Tibial nerve (tissue), 4 donors: ENCODE measurements around the gene TRPT1. TPM values are rescaled to one million over a fixed set of nuclear protein-coding genes. Genes with fewer than 3 reads are reported as not detected.
"Not testable (repeated sequence)": the region's sequence is repeated elsewhere in the genome, so short reads cannot be mapped to it uniquely, and the experiment has no call there.

ENCODE experiments used
- DNase-seq, 2 donors: peaks; one replicate each; pipeline ENCODE4 v3.0.0-alpha.2; 2019; ENCODE audit warnings: low spot score in 2 of 2
- H3K27ac ChIP-seq, 4 donors: fragments of 200-600 bp; sonication (generic) in 3 of 4; one replicate each; pipeline ENCODE4 v1.5.1; 2017 to 2019; ENCODE audit warnings: mild to moderate bottlenecking in 1 of 4
- H3K27me3 ChIP-seq, 2 donors: fragments of 200-600 bp; sonication (generic) in 1 of 2; one replicate each; pipeline versions ENCODE4 v1.5.1 to v1.6.0; 2017 to 2019
- H3K36me3 ChIP-seq, 3 donors: fragments of 200-600 bp; sonication (generic); one replicate each; pipeline ENCODE4 v1.5.1; 2018 to 2019
- H3K4me1 ChIP-seq, 4 donors: fragments of 200-600 bp; sonication (generic) in 3 of 4; one replicate each; pipeline ENCODE4 v1.5.1; 2017 to 2019
- H3K4me3 ChIP-seq, 4 donors: fragments of 200-600 bp; sonication (generic) in 3 of 4; one replicate each; pipeline ENCODE4 v1.5.1; 2017 to 2019; ENCODE audit warnings: mild to moderate bottlenecking in 1 of 4, moderate library complexity in 1 of 4
- H3K9me3 ChIP-seq, 4 donors: fragments of 200-600 bp; sonication (generic) in 3 of 4; one replicate each; pipeline ENCODE4 v1.5.1; 2017 to 2019
- EP300 ChIP-seq, 2 donors: sonication (generic); formaldehyde crosslinking; IDR thresholded peaks; one replicate each; pipeline ENCODE4 v1.6.1; 2017; ENCODE audit warnings: antibody characterized with exemption in 2 of 2, mild to moderate bottlenecking in 1 of 2
- POLR2A ChIP-seq, 2 donors: fragments of 450-650 bp; IDR thresholded peaks; one replicate each; pipeline ENCODE4 v1.6.1; 2017; ENCODE audit warnings: antibody characterized with exemption in 2 of 2, mild to moderate bottlenecking in 2 of 2, moderate library complexity in 2 of 2
- WGBS, 2 donors: methylation state at CpG; one replicate each; pipeline ENCODE4 v1.1.5; 2018; 5-methylcytosine and 5-hydroxymethylcytosine counted together
- total RNA-seq, 4 donors: library from RNA; depleted of rRNA; stranded (reverse); fragments of >200 nt; gene quantifications; one replicate each; pipeline ENCODE4 v1.1.0, GENCODE V29; 2016
- TF ChIP-seq, protein P1 (sequence below), 5 experiments: fragments of 200-600 bp in 3 of 5; fragments of 450-650 bp in 2 of 5; sonication (generic) in 3 of 5; IDR thresholded peaks; one replicate each; pipeline ENCODE4 v1.5.1; 2016 to 2019; ENCODE audit warnings: antibody characterized with exemption in 5 of 5, mild to moderate bottlenecking in 3 of 5, moderate library complexity in 2 of 5

The TRPT1 gene
- total RNA-seq, 4 donors from 2014 or later, result 64.9 to 74.7 (median 68.7) TPM

DNA sequence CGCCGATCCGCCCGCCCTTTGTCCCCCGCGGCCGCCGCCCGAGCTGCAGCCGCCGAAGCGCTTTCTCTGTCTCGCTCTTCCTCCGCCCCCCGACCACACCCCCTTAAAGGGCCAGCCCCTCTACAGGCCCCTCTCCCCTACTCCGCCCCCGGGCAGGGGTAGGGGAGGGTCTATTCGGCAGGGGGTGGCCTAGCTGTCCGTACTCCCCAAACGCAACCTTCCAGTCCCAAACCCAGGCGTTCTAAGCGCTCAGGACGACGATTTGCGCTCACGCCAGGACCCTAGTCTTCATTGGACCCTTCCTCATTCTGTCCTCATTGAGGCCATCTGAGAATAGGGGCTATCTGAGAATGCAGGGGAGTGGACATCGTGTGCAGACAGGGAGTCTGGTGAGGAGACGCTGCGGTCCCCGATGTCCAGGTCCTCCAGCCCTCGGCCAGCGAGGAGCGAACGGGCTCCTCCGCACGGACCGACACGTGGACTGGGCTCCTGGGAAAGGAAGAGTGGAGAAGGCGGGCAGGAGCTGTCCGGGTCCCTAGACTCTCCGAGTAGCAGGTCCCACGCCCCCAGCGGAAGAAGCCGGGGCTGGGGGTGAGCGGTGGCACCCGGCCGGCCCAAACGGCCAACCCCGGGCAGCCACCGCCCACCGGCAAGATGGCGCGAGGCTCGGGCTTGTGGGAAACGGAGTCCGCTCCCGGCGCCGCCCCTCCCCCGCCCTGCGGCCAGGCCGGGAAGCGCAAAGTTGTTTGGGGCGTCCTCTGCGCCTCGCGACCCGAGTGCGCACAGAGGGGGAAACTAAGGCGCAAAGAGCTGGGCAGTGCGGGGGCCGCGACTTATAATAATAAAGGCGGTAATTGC lies 21.1 kb upstream of the TRPT1 start, which contains the start of gene PPP1R14B:
PPP1R14B (minus strand) TSS at position 73 of the 858 bp plus-strand sequence. CDS start 270 bp downstream, outside the sequence.
- WGBS, 2 donors, result 1% methylated on average over 39 to 45 of the region's 74 CpGs
- Histone ChIP-seq H3K4me1 (peaks cover 0 to 82% (median 35%) of the 10 kb centered on the region in 4 donors), H3K4me3 (peak within 1 kb of the TSS; percentile 55 to 80 (median 74)), H3K27ac (peak within 1 kb of the TSS; percentile 70 to 92 (median 88)), H3K9me3 (no peaks in the 10 kb centered on the region), H3K36me3 (peaks cover 0 to 18% (median 0%) of the 10 kb centered on the region in 3 donors), H3K27me3 (no peaks in the 10 kb centered on the region)
- DNase-seq, result peak; percentile 77
- TF ChIP-seq, protein P1, sequence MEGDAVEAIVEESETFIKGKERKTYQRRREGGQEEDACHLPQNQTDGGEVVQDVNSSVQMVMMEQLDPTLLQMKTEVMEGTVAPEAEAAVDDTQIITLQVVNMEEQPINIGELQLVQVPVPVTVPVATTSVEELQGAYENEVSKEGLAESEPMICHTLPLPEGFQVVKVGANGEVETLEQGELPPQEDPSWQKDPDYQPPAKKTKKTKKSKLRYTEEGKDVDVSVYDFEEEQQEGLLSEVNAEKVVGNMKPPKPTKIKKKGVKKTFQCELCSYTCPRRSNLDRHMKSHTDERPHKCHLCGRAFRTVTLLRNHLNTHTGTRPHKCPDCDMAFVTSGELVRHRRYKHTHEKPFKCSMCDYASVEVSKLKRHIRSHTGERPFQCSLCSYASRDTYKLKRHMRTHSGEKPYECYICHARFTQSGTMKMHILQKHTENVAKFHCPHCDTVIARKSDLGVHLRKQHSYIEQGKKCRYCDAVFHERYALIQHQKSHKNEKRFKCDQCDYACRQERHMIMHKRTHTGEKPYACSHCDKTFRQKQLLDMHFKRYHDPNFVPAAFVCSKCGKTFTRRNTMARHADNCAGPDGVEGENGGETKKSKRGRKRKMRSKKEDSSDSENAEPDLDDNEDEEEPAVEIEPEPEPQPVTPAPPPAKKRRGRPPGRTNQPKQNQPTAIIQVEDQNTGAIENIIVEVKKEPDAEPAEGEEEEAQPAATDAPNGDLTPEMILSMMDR (IDR thresholded peaks at IDR 0.05), result peak in 3 of 5 experiments; percentile 10 to 64 (median 38)
- TF ChIP-seq POLR2A (IDR thresholded peaks at IDR 0.05) (peak in 1 of 2 donors; percentile 29), EP300 (IDR thresholded peaks at IDR 0.05) (peak; percentile 39 to 62)

DNA sequence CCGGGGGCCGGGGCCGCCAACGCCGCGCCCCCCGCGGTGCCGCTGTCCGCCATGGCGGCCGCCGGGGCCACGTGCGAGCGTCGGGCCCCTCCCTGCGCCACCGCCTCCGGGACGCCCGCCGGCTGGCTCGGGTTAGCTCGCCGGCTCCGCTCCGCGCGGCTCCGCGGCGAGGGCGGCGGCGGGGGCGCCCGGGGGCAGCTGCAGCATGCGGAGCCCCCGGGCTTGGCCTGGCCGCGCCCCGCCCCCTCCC lies 20.6 kb upstream of the TRPT1 start:
- Histone ChIP-seq H3K4me1 (peaks cover 0 to 81% (median 34%) of the 10 kb centered on the region in 4 donors), H3K27ac (peak overlapping the region; percentile 46 to 92 (median 88)), H3K4me3 (peak overlapping the region; percentile 55 to 80 (median 74)), H3K36me3 (peaks cover 0 to 18% (median 0%) of the 10 kb centered on the region in 3 donors)
- 3% methylated on average over 17 of the region's 43 CpGs; no CpG with 5 or more reads in 1 of the 2 donors for WGBS, 2 donors
- not testable (repeated sequence) for H3K9me3 ChIP-seq, DNase-seq, H3K27me3 ChIP-seq

DNA sequence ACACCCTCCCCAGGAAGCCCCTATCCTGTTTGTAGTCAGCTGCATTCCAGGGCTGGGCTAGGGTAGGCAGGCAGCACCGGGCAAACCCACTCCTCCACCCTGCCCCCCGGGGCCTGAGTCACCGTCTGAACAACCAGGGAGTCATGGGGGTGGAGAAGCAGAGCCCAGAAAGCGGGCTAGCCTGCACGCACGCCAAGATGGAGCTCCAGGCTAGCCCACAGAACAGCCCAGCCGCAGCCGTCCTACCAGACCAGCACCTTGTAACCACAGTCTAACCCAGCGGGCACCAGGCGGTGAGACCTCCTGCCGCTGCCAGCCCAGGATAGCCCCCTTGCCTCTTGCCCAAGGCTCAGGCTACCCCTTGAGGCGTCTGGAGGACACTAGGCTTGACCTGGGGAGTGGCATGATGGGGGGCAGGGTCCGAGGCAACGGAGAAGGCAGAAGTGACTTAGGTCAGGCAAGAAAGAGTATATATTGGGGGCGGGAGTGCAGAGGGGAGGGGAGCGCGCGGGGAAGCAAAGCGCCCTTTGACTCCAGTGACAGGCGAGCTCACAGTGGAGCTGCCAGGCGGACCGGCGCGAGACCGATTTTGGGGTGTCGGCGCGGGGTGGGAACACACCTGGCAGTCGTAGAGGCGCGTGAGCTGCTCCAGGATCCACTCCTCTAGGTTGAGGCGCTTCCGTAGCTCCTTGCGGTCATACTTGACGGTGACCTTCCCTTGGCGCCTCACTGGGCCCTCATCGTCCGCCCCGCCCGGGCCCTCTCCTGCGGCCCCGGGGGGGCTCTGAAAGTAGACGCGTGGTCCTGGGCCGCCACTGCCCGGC lies 20.0 kb upstream of the TRPT1 start:
- TF ChIP-seq EP300 (IDR thresholded peaks at IDR 0.05) (no peak), POLR2A (IDR thresholded peaks at IDR 0.05) (no peak)
- TF ChIP-seq, protein P1 (IDR thresholded peaks at IDR 0.05), result no peak
- Histone ChIP-seq H3K27ac (peak overlapping the region; percentile 46 to 92 (median 84)), H3K4me3 (peak overlapping the region; percentile 44 to 80 (median 70)), H3K4me1 (peaks cover 0 to 80% (median 32%) of the 10 kb centered on the region in 4 donors), H3K27me3 (no peaks in the 10 kb centered on the region), H3K9me3 (no peaks in the 10 kb centered on the region), H3K36me3 (peaks cover 0 to 18% (median 0%) of the 10 kb centered on the region in 3 donors)
- DNase-seq, result peak; percentile 58
- 1% methylated on average over 38 to 43 of the region's 46 CpGs for WGBS, 2 donors

DNA sequence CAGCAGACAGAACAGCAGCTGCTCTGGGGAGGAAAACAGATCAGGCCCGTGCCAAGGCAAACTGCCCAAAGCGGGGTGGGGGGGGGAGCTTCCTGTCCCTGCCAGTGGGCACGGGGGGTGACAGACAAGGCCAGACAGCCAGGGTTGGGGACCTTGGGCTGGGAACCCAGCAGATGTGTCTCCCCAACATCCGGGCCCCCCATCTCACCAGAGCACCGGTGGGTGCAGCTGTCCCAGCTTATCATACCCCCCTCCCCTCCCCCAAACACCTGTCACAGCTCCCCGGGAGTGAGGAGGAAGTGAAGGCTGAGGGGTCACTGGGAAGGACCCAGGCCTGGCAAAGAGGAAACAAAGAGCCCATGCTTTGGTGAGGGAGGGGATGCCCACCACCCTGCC lies 19.4 kb upstream of the TRPT1 start:
- WGBS, 2 donors, result 0 to 2% methylated on average over 3 to 6 of the region's 6 CpGs
- no peaks in the 10 kb centered on the region for H3K9me3 ChIP-seq
- H3K4me3 ChIP-seq, result peak overlapping the region; percentile 44 to 80 (median 70)
- H3K27me3 ChIP-seq, result no peaks in the 10 kb centered on the region
- peaks cover 0 to 18% (median 0%) of the 10 kb centered on the region in 3 donors for H3K36me3 ChIP-seq
- peak overlapping the region; percentile 46 to 92 (median 84) for H3K27ac ChIP-seq
- no peak for DNase-seq
- TF ChIP-seq POLR2A (IDR thresholded peaks at IDR 0.05) (no peak), EP300 (IDR thresholded peaks at IDR 0.05) (no peak)
- TF ChIP-seq, protein P1 (IDR thresholded peaks at IDR 0.05), result no peak
- H3K4me1 ChIP-seq, result peaks cover 0 to 76% (median 27%) of the 10 kb centered on the region in 4 donors

DNA sequence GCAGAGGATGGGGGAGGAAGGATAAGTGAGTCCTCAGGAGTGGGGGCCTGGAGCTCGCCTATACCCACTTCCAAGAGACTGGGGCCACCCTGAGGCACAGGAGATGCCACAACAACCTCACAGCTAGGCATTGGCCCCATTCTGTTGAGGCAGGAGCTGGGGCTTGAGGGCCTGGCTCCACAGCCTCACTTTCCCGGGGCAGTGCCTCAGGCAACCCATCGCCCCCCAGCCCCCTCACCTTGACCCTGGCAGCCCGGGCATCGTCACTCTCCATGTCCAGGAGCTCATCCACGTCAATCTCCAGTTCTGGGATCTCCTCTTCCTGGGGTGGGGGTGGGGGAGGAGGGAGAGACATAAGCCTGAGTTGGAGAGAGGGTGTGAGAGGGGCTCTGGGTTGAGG lies 19.0 kb upstream of the TRPT1 start:
- TF ChIP-seq, protein P1 (IDR thresholded peaks at IDR 0.05), result no peak
- TF ChIP-seq POLR2A (IDR thresholded peaks at IDR 0.05), result no peak
- TF ChIP-seq EP300 (IDR thresholded peaks at IDR 0.05), result no peak
- Histone ChIP-seq H3K4me1 (peaks cover 0 to 77% (median 31%) of the 10 kb centered on the region in 4 donors), H3K9me3 (no peaks in the 10 kb centered on the region), H3K4me3 (peak overlapping the region; percentile 44 to 80 (median 70)), H3K36me3 (peaks cover 0 to 18% (median 0%) of the 10 kb centered on the region in 3 donors), H3K27ac (peak overlapping the region in 3 of 4 donors; percentile 83 to 92 (median 84)), H3K27me3 (no peaks in the 10 kb centered on the region)
- 0 to 15% methylated on average over 1 to 6 of the region's 6 CpGs for WGBS, 2 donors
- DNase-seq, result no peak
